ENCODE measurements around the gene KLHL29. TPM values are rescaled to one million over a fixed set of nuclear protein-coding genes. Genes with fewer than 3 reads are reported as not detected.

Gene KLHL29
- total and polyA plus RNA-seq, 2 donors (not counting 3 experiments of a cell fraction or from before 2014, with no cell fraction given) = 4.6 to 12.7 TPM

- no peak overlapping the region for H3K4me3 ChIP-seq (replicated peaks in 1 of 3; ENCODE audit: insufficient read depth in 1 of 3, low read depth in 1 of 3, low read length in 3 of 3)
- no peak for FAIRE-seq
- H3K4me1 ChIP-seq (ENCODE audit: control insufficient read depth, extremely low read depth, insufficient read depth, low read length) = no peaks in the 10 kb centered on the region
- no peak for TF ChIP-seq MYC (IDR thresholded peaks at IDR 0.05; ENCODE audit: low read depth, low read length)
- TF ChIP-seq POLR2AphosphoS5 (IDR thresholded peaks at IDR 0.05; ENCODE audit: insufficient read depth, low read depth, low read length) = no peak
- TF ChIP-seq EZH2 (IDR thresholded peaks at IDR 0.05; ENCODE audit: borderline replicate concordance, low read depth, low read length, severe bottlenecking) = no peak
- TF ChIP-seq FOS (IDR thresholded peaks at IDR 0.05; ENCODE audit: borderline replicate concordance, insufficient read depth, low read length) = no peak
- no peak for TF ChIP-seq GATA2 (IDR thresholded peaks at IDR 0.05; ENCODE audit: insufficient read depth, insufficient read length, low read depth, low read length)
- TF ChIP-seq JUN (IDR thresholded peaks at IDR 0.05; ENCODE audit: borderline replicate concordance, insufficient read depth, insufficient read length, low read depth) = no peak
- TF ChIP-seq POLR2A (IDR thresholded peaks at IDR 0.05; ENCODE audit: low read depth, low read length) = no peak
- TF ChIP-seq CTCF (IDR thresholded peaks at IDR 0.05; ENCODE audit: extremely low read depth in 1 of 2, insufficient read depth in 1 of 2, low read depth in 1 of 2, low read length in 2 of 2) = no peak
- no peak for TF ChIP-seq MAX (IDR thresholded peaks at IDR 0.05; ENCODE audit: insufficient read depth, insufficient read length)
- no peaks in the 10 kb centered on the region for H3K27me3 ChIP-seq (ENCODE audit: control insufficient read depth in 2 of 2, insufficient read depth in 2 of 2, low read length in 2 of 2)
- no peaks in the 10 kb centered on the region for H3K79me2 ChIP-seq (ENCODE audit: control insufficient read depth, insufficient read depth, low read length)
- ChIA-PET POLR2A (no interaction called here), CTCF (interaction anchor here (2.5 kb wide), 1 partner anchor 11 kb away, joined by 7 read pairs; no protein-coding TSS in a partner anchor)
- H3K27ac ChIP-seq (ENCODE audit: insufficient read depth, low read depth, low read length) = no peak overlapping the region
- no peaks in the 10 kb centered on the region for H3K9me3 ChIP-seq (replicated peaks; ENCODE audit: control insufficient read depth, insufficient read depth, low read length)
- H3K9ac ChIP-seq (replicated peaks; ENCODE audit: extremely low read depth, insufficient read depth, low read length) = no peak overlapping the region
- H2AFZ ChIP-seq (ENCODE audit: low read depth, low read length) = no peak overlapping the region
- BruUV-seq (replicated peaks) = no TSS peak
- DNase-seq (ENCODE audit: low read depth, low spot score) = no peak
- dilution Hi-C loops (cut with MboI; ENCODE audit: extremely low pct_ligation_motif_present, low sequenced_read_pairs) (no loop called here), intact Hi-C loops (cut with micrococcal nuclease) (no loop called here)
- H3K4me2 ChIP-seq (ENCODE audit: insufficient read depth, low read length) = no peak overlapping the region
- no peaks in the 10 kb centered on the region for H3K36me3 ChIP-seq (ENCODE audit: control insufficient read depth in 2 of 2, extremely low read depth in 1 of 2, insufficient read depth in 2 of 2, low read length in 2 of 2)
- H3K9me1 ChIP-seq (replicated peaks; ENCODE audit: control insufficient read depth, extremely low read depth, insufficient read depth, low read length) = no peaks in the 10 kb centered on the region
- H4K20me1 ChIP-seq (replicated peaks; ENCODE audit: control insufficient read depth, extremely low read depth, insufficient read depth, low read length) = no peaks in the 10 kb centered on the region
Observed at GRCh38 chr2:23510471-23510870, 125.5 kb downstream of the KLHL29 start.

Data from endothelial cell of umbilical vein (primary cell).